Muscle of leg (tissue), 11 donors: ENCODE results near the gene GRIK4. TPM values are rescaled to one million over a fixed set of nuclear protein-coding genes. Genes with fewer than 3 reads are reported as not detected.
"Not testable (repeated sequence)": the region's sequence is repeated elsewhere in the genome, so short reads cannot be mapped to it uniquely, and the experiment has no call there.

Source experiments
- DNase-seq: peaks from one replicate; pipeline ENCODE4 v3.0.0; 2013
- H3K27ac ChIP-seq: one replicate; pipeline ENCODE4 v1.5.1; 2013; ENCODE audit warnings: mild to moderate bottlenecking, low read length, control low read depth
- H3K27me3 ChIP-seq: one replicate; pipeline ENCODE4 v1.6.1; 2013; ENCODE audit warnings: low read length; ENCODE audit not compliant: control insufficient read depth, insufficient read depth
- H3K36me3 ChIP-seq: one replicate; pipeline ENCODE4 v1.6.1; 2013; ENCODE audit warnings: low read length; ENCODE audit not compliant: control insufficient read depth, insufficient read depth
- H3K4me1 ChIP-seq: one replicate; pipeline ENCODE4 v1.6.1; 2013; ENCODE audit warnings: low read length; ENCODE audit not compliant: control insufficient read depth, insufficient read depth
- H3K4me3 ChIP-seq: one replicate; pipeline ENCODE4 v1.5.1; 2013; ENCODE audit warnings: low read length, control low read depth
- H3K9me3 ChIP-seq: replicated peaks from 2 replicates; pipeline ENCODE4 v1.6.1; 2013; ENCODE audit warnings: low read depth, low read length; ENCODE audit not compliant: control insufficient read depth
- WGBS: methylation state at CpG from one replicate; pipeline ENCODE4 v1.1.5; 2013; ENCODE audit warnings: missing lambda C conversion rate; ENCODE audit not compliant: insufficient coverage; 5-methylcytosine and 5-hydroxymethylcytosine counted together
- polyA plus RNA-seq, 8 donors: library from polyadenylated mRNA; unstranded; fragments of 120-200 nt; gene quantifications; one replicate each; pipeline versions ENCODE4 v1.2.1 to v1.2.3, GENCODE V29; 2013; ENCODE audit warnings: inconsistent platforms in 1 of 8, low replicate concordance in 1 of 8; ENCODE audit not compliant: insufficient read length in 8 of 8, insufficient read depth in 1 of 8
- total RNA-seq: library from RNA; stranded (reverse); fragments of 120-200 nt; gene quantifications from one replicate; pipeline ENCODE4 v1.2.4, GENCODE V29; 2013

Gene GRIK4
- total and polyA plus RNA-seq, 9 donors, result 0.09 to 1.3 (median 0.50) TPM

DNA sequence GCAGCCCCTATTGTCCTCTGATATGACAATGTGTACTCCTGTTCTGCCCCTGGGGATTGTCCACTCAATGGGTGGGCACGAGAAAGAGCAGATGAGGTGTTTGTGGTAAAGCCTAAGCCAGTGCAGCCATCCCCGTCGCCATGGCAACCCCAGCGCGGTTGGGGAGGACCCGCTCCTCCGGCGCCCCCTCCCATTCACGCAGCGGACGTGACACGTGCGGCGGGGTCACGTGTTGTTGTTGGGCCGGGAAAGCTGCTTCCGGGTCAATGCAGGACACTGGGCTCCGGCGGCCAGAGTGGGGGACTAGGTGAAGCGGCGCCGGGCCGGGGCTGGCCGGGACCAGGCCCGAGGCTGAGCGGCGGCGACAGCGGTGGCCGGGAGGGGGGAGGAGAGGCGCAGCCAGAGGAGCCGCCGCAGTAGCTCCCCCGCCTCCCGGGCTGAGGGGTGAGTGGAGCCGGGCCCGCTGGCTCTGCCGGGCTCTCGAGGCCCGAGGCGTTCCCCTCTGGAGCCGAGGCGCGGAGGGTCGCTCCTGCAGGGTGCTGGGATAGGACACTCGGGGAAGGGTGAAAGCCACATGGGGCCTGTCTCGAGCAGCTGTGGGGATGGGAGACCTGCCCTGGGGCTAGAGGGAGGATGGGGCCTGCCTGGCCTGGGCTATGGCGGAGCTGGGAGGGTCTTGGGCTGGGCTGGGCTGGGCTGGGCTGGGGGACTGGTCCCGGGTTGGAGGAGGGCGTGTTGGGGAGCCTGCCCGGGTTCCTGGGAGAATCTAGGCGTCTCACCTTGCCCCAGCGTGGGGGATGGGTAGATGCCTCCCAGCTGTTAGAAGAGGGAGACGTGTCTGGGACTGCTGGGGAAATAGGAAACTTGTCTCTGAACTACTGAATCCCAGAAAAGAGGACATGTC, 512.6 kb downstream of the GRIK4 start, which contains the start of gene TBCEL:
Gene TBCEL (plus strand): TSS at position 255 of the 904 bp plus-strand sequence. CDS start 21,589 bp downstream, outside the sequence.
- under 1% methylated on average over 52 of the region's 54 CpGs for WGBS
- Histone ChIP-seq H3K27ac (peak within 1 kb of the TSS; percentile 62), H3K4me3 (peak within 1 kb of the TSS; percentile 88)

DNA sequence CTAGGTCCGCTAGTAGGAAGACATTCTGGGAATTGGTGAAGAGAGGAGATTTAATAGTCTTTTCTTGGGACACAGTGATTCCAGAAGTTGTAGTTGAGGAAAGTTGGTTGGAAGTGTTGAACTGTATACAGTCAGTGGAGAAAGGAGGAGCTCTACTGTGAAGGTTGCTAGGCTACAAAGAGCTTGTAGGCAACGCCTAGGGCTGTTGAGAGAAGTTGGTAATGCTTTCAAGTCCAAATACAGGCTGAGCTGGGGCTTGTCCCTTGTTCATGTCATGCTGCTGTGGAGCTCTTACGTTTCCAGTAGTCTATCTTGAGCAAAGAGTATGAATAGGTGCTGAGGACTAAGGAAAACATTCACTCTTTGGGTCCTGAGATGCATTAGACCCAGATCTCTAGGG, 513.4 kb downstream of the GRIK4 start:
- Histone ChIP-seq H3K27ac (no peak overlapping the region), H3K27me3 (no peaks in the 10 kb centered on the region)

More for the DNA sequence above, 512.6 kb downstream of the GRIK4 start, which contains the start of gene TBCEL:
- no peaks in the 10 kb centered on the region for H3K9me3 ChIP-seq
- DNase-seq, result peak; percentile 93
- H3K36me3 ChIP-seq, result no peaks in the 10 kb centered on the region
- H3K4me1 ChIP-seq, result peaks cover 13% of the 10 kb centered on the region
- H3K27me3 ChIP-seq, result no peaks in the 10 kb centered on the region

DNA sequence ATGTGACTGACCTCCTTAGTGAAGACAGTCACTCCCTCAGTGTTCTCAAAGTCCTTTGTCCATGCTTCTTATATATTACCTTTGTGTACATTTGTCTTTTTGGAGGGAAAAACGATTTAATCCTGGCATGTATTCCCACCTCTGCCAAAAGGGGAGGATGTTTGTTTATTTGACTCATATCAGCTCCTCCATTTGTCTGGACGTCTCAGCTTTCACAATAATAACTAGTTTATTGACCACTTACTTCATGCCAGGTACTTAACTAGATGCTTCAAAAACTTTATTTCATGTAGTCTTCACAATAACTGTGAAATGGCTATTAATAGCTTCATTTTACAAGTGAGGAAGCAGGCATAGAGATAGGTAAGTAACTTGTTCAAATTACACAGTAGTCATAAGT, 517.6 kb downstream of the GRIK4 start:
- Histone ChIP-seq H3K9me3 (no peaks in the 10 kb centered on the region), H3K27me3 (no peaks in the 10 kb centered on the region), H3K4me1 (peaks cover 8% of the 10 kb centered on the region), H3K27ac (no peak overlapping the region), H3K36me3 (no peaks in the 10 kb centered on the region), H3K4me3 (no peak overlapping the region)
- no CpG with 5 or more reads among the region's 2 CpGs for WGBS
- DNase-seq, result no peak

More for the DNA sequence above, 513.4 kb downstream of the GRIK4 start:
- H3K4me3 ChIP-seq, result peak overlapping the region; percentile 88
- 51% methylated on average over 2 of the region's 3 CpGs for WGBS
- H3K4me1 ChIP-seq, result peaks cover 13% of the 10 kb centered on the region
- no peaks in the 10 kb centered on the region for H3K36me3 ChIP-seq
- no peaks in the 10 kb centered on the region for H3K9me3 ChIP-seq
- peak; percentile 4 for DNase-seq

DNA sequence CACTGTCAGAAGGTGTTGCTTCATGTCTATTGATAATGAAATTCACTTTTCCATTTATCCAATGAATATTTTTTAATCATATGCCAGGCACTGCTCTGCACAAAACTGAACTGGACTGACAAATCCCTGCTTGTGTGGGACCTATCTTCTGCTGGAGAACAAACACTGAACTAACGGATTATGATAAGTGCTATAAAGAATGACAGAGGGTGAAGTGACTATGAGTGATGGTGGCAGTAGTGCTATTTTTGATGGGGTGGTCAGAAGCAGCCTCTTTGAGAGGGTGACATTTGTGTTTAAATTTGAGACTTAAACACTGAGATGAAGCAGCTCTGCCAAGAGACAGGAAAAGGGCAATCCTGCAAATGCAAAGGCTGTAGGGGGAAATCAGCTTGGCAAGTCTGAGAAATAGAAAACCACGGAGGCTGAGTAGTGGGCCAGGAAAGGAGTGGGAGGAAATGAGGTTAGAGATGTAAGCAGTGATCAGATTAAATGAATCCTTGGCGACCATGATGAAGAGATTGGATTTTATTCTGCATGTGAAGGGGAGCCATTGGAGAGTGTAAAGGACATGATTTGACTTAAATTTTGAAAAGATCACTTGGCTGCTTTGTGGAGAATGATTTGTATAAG, 518.4 kb downstream of the GRIK4 start:
- Histone ChIP-seq H3K4me3 (no peak overlapping the region), H3K27ac (no peak overlapping the region), H3K36me3 (no peaks in the 10 kb centered on the region), H3K9me3 (no peaks in the 10 kb centered on the region), H3K27me3 (no peaks in the 10 kb centered on the region), H3K4me1 (peaks cover 2% of the 10 kb centered on the region)
- 48% methylated on average over 3 of the region's 3 CpGs for WGBS
- DNase-seq, result no peak

DNA sequence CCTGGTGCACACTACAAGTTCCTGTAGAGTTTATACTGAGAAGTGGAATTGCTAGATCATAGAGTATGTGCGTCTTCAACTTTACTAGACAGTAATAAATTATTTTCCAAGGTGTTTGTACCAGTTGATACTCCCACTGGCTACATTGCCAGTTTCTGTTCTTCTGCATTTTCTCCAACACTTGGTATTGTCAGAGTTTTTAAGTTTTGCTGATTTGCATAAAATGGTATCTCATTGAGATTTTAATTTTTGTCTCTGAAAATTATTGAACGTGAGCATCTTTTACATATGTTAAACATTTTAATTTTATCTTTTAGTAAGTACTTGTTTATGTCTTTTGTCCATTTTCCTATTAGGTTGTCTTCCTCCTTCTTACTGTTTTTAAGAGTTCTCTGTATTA, 519.6 kb downstream of the GRIK4 start:
- H3K27ac ChIP-seq, result no peak overlapping the region
- no CpG with 5 or more reads among the region's 2 CpGs for WGBS
- no peaks in the 10 kb centered on the region for H3K4me1 ChIP-seq
- H3K27me3 ChIP-seq, result no peaks in the 10 kb centered on the region
- no peak for DNase-seq
- no peak overlapping the region for H3K4me3 ChIP-seq
- no peaks in the 10 kb centered on the region for H3K36me3 ChIP-seq
- H3K9me3 ChIP-seq, result no peaks in the 10 kb centered on the region

DNA sequence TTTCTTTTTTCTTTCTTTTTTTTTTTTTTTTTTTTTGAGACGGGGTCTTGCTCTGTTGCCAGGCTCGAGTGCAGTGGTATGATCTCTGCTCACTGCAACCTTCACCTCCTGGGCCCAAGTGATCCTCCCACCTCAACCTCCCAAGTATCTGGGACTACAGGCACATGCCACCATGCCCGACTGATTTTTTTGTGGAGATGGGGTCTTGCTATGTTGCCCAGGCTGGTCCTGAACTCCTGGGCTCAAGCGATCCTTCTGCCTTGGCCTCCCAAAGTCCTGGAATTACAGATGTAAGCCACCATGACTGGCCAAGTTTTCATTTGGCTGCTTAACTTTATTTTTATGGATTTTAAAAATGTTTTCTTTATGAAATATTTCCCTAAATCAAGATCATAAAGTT, 520.1 kb downstream of the GRIK4 start:
- WGBS, result 80% methylated on average over 1 of the region's 4 CpGs

DNA sequence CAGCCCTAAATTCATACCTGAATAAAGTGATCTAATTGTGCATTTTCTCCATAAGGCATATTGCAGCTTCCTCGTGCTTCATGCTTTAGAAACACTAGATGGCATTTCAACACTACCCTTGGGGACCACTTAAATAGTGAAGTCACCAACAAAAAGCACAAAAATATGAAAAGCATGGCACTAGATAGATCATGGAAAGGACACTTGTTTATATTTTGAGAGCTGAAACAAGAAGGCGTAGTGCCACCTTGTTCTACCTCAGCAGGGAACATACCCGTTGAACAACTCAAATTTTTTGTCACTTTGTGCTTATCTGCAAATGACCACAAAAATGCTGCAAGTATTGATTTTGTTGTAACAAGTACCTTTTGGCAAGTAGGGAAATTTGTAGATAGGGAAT, 521.0 kb downstream of the GRIK4 start:
- WGBS, result no CpG with 5 or more reads among the region's 3 CpGs
- no peaks in the 10 kb centered on the region for H3K4me1 ChIP-seq

More for the DNA sequence above, 520.1 kb downstream of the GRIK4 start:
- H3K27ac ChIP-seq, H3K4me1 ChIP-seq, H3K4me3 ChIP-seq, DNase-seq, H3K27me3 ChIP-seq, H3K36me3 ChIP-seq, H3K9me3 ChIP-seq: not testable (repeated sequence)

DNA sequence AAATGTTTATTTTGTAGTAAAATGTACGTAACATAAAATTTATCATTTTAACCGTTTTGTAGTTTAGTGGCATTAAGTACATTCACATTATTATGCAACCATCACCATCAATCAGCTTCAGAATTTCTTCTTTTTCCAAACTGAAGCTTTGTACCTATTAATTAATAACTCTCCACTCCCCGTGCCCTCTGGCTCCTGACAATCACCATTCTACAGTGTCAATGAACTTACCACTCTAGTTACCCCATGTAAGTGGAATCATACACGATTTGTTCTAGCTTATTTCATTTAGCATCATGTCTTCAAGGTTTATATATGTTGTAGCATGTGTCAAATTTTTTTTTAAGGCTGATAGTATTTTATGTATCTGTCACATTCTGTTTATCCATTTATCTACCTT, 522.1 kb downstream of the GRIK4 start:
- Histone ChIP-seq H3K36me3 (no peaks in the 10 kb centered on the region), H3K27me3 (no peaks in the 10 kb centered on the region), H3K4me3 (no peak overlapping the region), H3K4me1 (no peaks in the 10 kb centered on the region), H3K9me3 (no peaks in the 10 kb centered on the region), H3K27ac (no peak overlapping the region)
- WGBS, result 78% methylated on average over 1 of the region's 4 CpGs
- DNase-seq, result no peak

More for the DNA sequence above, 521.0 kb downstream of the GRIK4 start:
- H3K27me3 ChIP-seq, result no peaks in the 10 kb centered on the region
- no peak overlapping the region for H3K27ac ChIP-seq
- H3K4me3 ChIP-seq, result no peak overlapping the region
- no peaks in the 10 kb centered on the region for H3K9me3 ChIP-seq
- DNase-seq, result peak; percentile 11
- H3K36me3 ChIP-seq, result no peaks in the 10 kb centered on the region

DNA sequence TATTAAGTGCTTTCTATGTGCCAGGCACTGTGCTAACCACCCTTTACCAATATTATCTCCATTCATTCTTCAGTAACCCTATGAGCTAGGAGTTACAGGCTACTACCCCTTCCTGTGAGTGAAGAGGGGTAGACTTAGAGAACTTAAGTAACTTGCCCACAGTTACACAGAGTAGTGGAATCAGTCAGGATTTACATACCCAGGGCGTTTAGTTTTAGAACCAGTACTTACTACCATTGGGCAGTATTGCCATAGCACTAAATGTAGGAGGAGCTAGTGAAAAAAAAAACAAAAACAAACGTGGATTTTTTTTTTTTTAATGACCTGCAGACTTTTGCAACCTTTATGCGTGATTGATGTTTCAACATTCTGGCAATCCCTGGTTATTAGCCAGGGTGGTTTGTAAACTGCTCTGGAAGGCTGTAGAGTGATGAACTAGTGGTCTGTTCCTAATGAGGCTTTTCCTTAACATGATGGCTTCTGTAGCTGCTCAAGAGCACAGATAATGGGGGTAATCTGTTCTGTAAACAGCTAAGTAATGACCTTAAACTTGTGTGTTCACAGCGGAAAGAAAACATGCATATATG, 523.7 kb downstream of the GRIK4 start:
- Histone ChIP-seq H3K4me3 (no peak overlapping the region), H3K9me3 (no peaks in the 10 kb centered on the region), H3K36me3 (no peaks in the 10 kb centered on the region), H3K27me3 (no peaks in the 10 kb centered on the region), H3K27ac (no peak overlapping the region), H3K4me1 (no peaks in the 10 kb centered on the region)
- no peak for DNase-seq
- WGBS, result 45% methylated on average over 2 of the region's 4 CpGs

DNA sequence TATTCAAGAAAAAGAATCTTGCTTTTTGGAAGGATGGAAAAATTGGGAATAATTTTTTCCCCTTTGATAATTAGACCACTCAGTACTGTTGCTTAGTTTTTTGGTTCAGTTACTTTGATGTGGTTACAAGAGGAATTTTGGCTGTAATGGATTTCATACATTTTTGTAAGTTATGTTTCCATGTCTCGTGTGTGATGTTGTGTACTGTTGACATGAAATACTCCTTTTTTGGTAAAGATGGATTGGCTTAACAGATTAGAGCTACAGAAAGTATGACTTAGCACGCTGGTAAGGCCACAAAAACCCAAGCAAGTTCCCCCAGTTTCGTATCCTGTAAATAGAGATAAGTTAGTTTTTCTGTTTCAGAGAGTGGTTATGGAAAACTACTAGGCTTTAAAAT, 524.2 kb downstream of the GRIK4 start:
- Histone ChIP-seq H3K9me3 (no peaks in the 10 kb centered on the region), H3K4me1 (no peaks in the 10 kb centered on the region), H3K27ac (no peak overlapping the region), H3K4me3 (no peak overlapping the region), H3K27me3 (no peaks in the 10 kb centered on the region), H3K36me3 (no peaks in the 10 kb centered on the region)
- DNase-seq, result no peak
- 90% methylated on average over 2 of the region's 3 CpGs for WGBS
